ENCODE results near the gene ENPP3. TPM values are rescaled to one million over a fixed set of nuclear protein-coding genes. Genes with fewer than 3 reads are reported as not detected.

Gene ENPP3
- polyA plus RNA-seq, 1 of the 3 experiments (the other 2 are of a cell fraction), result not detected

GRCh38 chr6:131765804-131766135 is 128.7 kb downstream of the ENPP3 start:
- CTCF ChIA-PET, result no interaction called here
- H3K27ac ChIP-seq (ENCODE audit: low read depth in 2 of 2, low read length in 1 of 2), result no peak overlapping the region

GRCh38 chr6:131766631-131767030 is 129.5 kb downstream of the ENPP3 start:
- 2% methylated on average over 2 of the region's 2 CpGs for WGBS (ENCODE audit: low lambda C conversion rate)
- H3K4me3 ChIP-seq (ENCODE audit: low read depth in 2 of 2, low read length in 1 of 2), result no peak overlapping the region
- no peaks in the 10 kb centered on the region for H3K79me2 ChIP-seq (ENCODE audit: insufficient read depth)
- no peaks in the 10 kb centered on the region for H3K36me3 ChIP-seq (replicated peaks in 1 of 2; ENCODE audit: control insufficient read depth in 1 of 2, insufficient read depth in 2 of 2, low read length in 1 of 2)
- peaks cover 28% of the 10 kb centered on the region; the same call in 1 of the 2 replicates for H3K27me3 ChIP-seq (ENCODE audit: insufficient read depth)
- H3F3A ChIP-seq (replicated peaks; ENCODE audit: insufficient read depth), result no peaks in the 10 kb centered on the region
- H2AFZ ChIP-seq (ENCODE audit: low read depth), result no peak overlapping the region
- TF ChIP-seq TEAD4 (IDR thresholded peaks at IDR 0.05; ENCODE audit: borderline replicate concordance, insufficient read depth) (no peak), RFX5 (IDR thresholded peaks at IDR 0.05; ENCODE audit: low read length) (no peak), RXRA (IDR thresholded peaks at IDR 0.05; ENCODE audit: borderline replicate concordance, low read depth) (no peak), REST (IDR thresholded peaks at IDR 0.05; ENCODE audit: low read depth, low read length) (no peak), RAD21 (IDR thresholded peaks at IDR 0.05; ENCODE audit: low read length) (no peak), NFIC (IDR thresholded peaks at IDR 0.05; ENCODE audit: borderline replicate concordance) (no peak), MXI1 (IDR thresholded peaks at IDR 0.05; ENCODE audit: low read depth, low read length) (no peak), NRF1 (IDR thresholded peaks at IDR 0.05; ENCODE audit: low read depth, low read length) (no peak), FOXJ3 (CRISPR knock-in tag; IDR thresholded peaks at IDR 0.05) (no peak)
- CTCF ChIA-PET, result interaction anchor here (1.3 kb wide), 1 partner anchor 138 kb away, joined by 4 read pairs; the partner anchor contains the start of gene MED23
- H4K20me1 ChIP-seq (ENCODE audit: insufficient read depth), result no peaks in the 10 kb centered on the region
- no peak overlapping the region for H3K4me2 ChIP-seq
- no peak overlapping the region for H3K27ac ChIP-seq (ENCODE audit: low read depth in 2 of 2, low read length in 1 of 2)
- no peaks in the 10 kb centered on the region for H3K9me2 ChIP-seq
- POLR2A ChIA-PET, result interaction anchor here (0.5 kb wide), 1 partner anchor 114 kb away, joined by 3 read pairs; no protein-coding TSS in a partner anchor
- no peaks in the 10 kb centered on the region for H3K4me1 ChIP-seq (ENCODE audit: control insufficient read depth in 1 of 2, insufficient read depth in 2 of 2, low read depth in 1 of 2, low read length in 1 of 2)
- no peaks in the 10 kb centered on the region for H3K9me3 ChIP-seq
- H3K9ac ChIP-seq, result no peak overlapping the region
- no peak for DNase-seq

More at GRCh38 chr6:131765804-131766135, 128.7 kb downstream of the ENPP3 start:
- Histone ChIP-seq H3K79me2 (ENCODE audit: insufficient read depth) (no peaks in the 10 kb centered on the region), H3K4me1 (ENCODE audit: control insufficient read depth in 1 of 2, insufficient read depth in 2 of 2, low read depth in 1 of 2, low read length in 1 of 2) (no peaks in the 10 kb centered on the region; a peak in 1 of 4 replicates), H3K4me2 (no peak overlapping the region), H3K4me3 (ENCODE audit: low read depth in 2 of 2, low read length in 1 of 2) (no peak overlapping the region), H3K36me3 (replicated peaks in 1 of 2; ENCODE audit: control insufficient read depth in 1 of 2, insufficient read depth in 2 of 2, low read length in 1 of 2) (no peaks in the 10 kb centered on the region), H3F3A (replicated peaks; ENCODE audit: insufficient read depth) (no peaks in the 10 kb centered on the region), H3K9ac (no peak overlapping the region), H4K20me1 (ENCODE audit: insufficient read depth) (no peaks in the 10 kb centered on the region), H3K9me3 (no peaks in the 10 kb centered on the region), H3K9me2 (no peaks in the 10 kb centered on the region), H3K27me3 (ENCODE audit: insufficient read depth) (peaks cover 28% of the 10 kb centered on the region; the same call in 1 of the 2 replicates), H2AFZ (ENCODE audit: low read depth) (no peak overlapping the region)
- TF ChIP-seq FOXJ3 (CRISPR knock-in tag; IDR thresholded peaks at IDR 0.05) (no peak), NFIC (IDR thresholded peaks at IDR 0.05; ENCODE audit: borderline replicate concordance) (no peak), JUND (IDR thresholded peaks at IDR 0.05) (no peak), GABPA (IDR thresholded peaks at IDR 0.05; ENCODE audit: low read depth) (no peak), MEF2A (IDR thresholded peaks at IDR 0.05; ENCODE audit: borderline replicate concordance, low read depth) (no peak), TAF1 (IDR thresholded peaks at IDR 0.05; ENCODE audit: borderline replicate concordance, low read depth, low read length) (no peak), TCF12 (IDR thresholded peaks at IDR 0.05) (no peak), USF1 (IDR thresholded peaks at IDR 0.05; ENCODE audit: borderline replicate concordance, low read depth) (no peak), RFX5 (IDR thresholded peaks at IDR 0.05; ENCODE audit: low read length) (no peak), RXRA (IDR thresholded peaks at IDR 0.05; ENCODE audit: borderline replicate concordance, low read depth) (no peak), SMC3 (IDR thresholded peaks at IDR 0.05; ENCODE audit: low read depth, low read length) (no peak), EP300 (IDR thresholded peaks at IDR 0.05; ENCODE audit: borderline replicate concordance in 1 of 2, low read depth in 1 of 2, low read length in 1 of 2) (no peak), MXI1 (IDR thresholded peaks at IDR 0.05; ENCODE audit: low read depth, low read length) (no peak), SIN3A (IDR thresholded peaks at IDR 0.05; ENCODE audit: borderline replicate concordance, low read depth, low read length) (no peak), RCOR1 (IDR thresholded peaks at IDR 0.05; ENCODE audit: low read length) (no peak), NRF1 (IDR thresholded peaks at IDR 0.05; ENCODE audit: low read depth, low read length) (no peak), USF2 (IDR thresholded peaks at IDR 0.05; ENCODE audit: borderline replicate concordance, low read depth, low read length) (no peak), FOXM1 (IDR thresholded peaks at IDR 0.05; ENCODE audit: low read depth) (no peak)
- POLR2A ChIA-PET, result no interaction called here
- 9% methylated on average over 4 of the region's 4 CpGs for WGBS (ENCODE audit: low lambda C conversion rate)
- DNase-seq, result no peak
